ENCODE results near the gene CTNNA2.

CTNNA2 gene

DNA sequence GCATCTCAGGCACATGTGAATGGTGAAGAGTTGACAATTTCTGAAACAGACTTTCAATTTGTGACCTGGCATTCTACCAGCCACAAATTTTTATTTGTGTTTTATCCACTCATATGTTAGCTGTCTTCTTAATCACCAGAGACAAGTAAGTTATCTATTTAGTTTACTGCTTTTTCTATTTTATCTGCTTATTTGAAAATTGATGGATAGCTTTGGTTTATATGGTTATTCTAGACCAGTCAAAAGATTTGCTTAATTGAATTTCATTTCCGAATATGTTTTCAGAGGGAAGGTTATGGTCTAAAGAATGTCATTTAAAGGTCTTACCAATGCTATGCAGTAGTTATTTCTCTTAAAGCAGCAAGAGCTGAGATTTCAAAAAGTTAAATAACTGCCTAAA is 835.2 kb downstream of the CTNNA2 start:
- no peaks in the 10 kb centered on the region for H3K27me3 ChIP-seq (ENCODE audit: control insufficient read depth, insufficient read depth, low read length)
- no peak overlapping the region for H3K4me3 ChIP-seq (ENCODE audit: low read length)
- no peak overlapping the region for H3K9ac ChIP-seq (ENCODE audit: low read length)
- H3K4me1 ChIP-seq (ENCODE audit: control insufficient read depth, insufficient read depth, low read length): no peaks in the 10 kb centered on the region
- H3K36me3 ChIP-seq (ENCODE audit: control insufficient read depth, insufficient read depth, low read length): no peaks in the 10 kb centered on the region
- no peak overlapping the region for H3K27ac ChIP-seq (ENCODE audit: low read depth, low read length)

DNA sequence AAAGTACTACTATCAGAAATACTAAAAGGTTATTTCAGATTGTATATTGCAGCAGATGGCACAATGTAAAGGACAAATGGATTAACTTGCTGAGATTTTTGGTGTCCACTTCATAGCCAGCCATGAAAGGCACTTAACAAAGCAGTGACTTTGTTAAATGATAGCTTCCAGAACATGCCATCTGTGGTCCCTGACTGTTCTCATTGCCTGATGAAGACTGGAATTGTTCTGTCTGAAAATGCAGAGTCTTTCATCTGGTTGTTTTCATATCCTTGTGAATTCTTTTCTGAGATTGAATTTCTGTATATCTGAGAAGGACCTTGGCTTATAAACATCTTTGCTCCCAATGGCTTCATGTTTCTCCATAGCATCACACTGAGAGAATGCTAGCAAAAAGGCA is 836.1 kb downstream of the CTNNA2 start:
- Histone ChIP-seq H3K4me1 (ENCODE audit: control insufficient read depth, insufficient read depth, low read length) (no peaks in the 10 kb centered on the region), H3K27me3 (ENCODE audit: control insufficient read depth, insufficient read depth, low read length) (no peaks in the 10 kb centered on the region), H3K4me3 (ENCODE audit: low read length) (no peak overlapping the region)

GRCh38 chr2:80351231-80351630 is 838.4 kb downstream of the CTNNA2 start:
- Histone ChIP-seq H3K36me3 (ENCODE audit: control insufficient read depth, insufficient read depth, low read length) (no peaks in the 10 kb centered on the region), H3K4me3 (ENCODE audit: low read length) (no peak overlapping the region), H3K27ac (ENCODE audit: low read depth, low read length) (no peak overlapping the region), H3K9ac (ENCODE audit: low read length) (no peak overlapping the region), H3K27me3 (ENCODE audit: control insufficient read depth, insufficient read depth, low read length) (no peaks in the 10 kb centered on the region), H3K4me1 (ENCODE audit: control insufficient read depth, insufficient read depth, low read length) (no peaks in the 10 kb centered on the region)

More for the DNA sequence above, 836.1 kb downstream of the CTNNA2 start:
- H3K36me3 ChIP-seq (ENCODE audit: control insufficient read depth, insufficient read depth, low read length): no peaks in the 10 kb centered on the region
- H3K9ac ChIP-seq (ENCODE audit: low read length): no peak overlapping the region
- no peak overlapping the region for H3K27ac ChIP-seq (ENCODE audit: low read depth, low read length)

DNA sequence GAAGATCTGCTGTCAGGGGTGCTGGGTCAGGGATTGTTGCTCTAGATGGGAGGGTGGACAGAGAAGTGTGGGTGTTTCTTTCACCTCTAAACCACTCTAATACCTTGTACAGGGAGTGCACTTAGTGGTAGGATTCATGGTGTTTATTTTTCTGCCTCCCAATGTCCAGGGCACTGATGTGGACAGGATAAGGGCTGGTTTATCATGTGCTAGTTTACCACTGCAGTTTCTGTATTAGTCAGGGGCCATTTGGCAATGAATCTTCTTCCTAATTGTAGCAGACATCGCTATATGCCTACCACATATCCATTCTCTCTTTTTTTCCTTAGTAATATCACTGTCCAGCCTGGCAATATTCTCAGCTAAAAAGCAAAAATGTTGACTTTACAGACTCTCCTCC is 842.0 kb downstream of the CTNNA2 start:
- Histone ChIP-seq H3K9ac (ENCODE audit: low read length) (no peak overlapping the region), H3K36me3 (ENCODE audit: control insufficient read depth, insufficient read depth, low read length) (no peaks in the 10 kb centered on the region), H3K4me3 (ENCODE audit: low read length) (no peak overlapping the region), H3K27me3 (ENCODE audit: control insufficient read depth, insufficient read depth, low read length) (no peaks in the 10 kb centered on the region), H3K4me1 (ENCODE audit: control insufficient read depth, insufficient read depth, low read length) (no peaks in the 10 kb centered on the region), H3K27ac (ENCODE audit: low read depth, low read length) (no peak overlapping the region)

DNA sequence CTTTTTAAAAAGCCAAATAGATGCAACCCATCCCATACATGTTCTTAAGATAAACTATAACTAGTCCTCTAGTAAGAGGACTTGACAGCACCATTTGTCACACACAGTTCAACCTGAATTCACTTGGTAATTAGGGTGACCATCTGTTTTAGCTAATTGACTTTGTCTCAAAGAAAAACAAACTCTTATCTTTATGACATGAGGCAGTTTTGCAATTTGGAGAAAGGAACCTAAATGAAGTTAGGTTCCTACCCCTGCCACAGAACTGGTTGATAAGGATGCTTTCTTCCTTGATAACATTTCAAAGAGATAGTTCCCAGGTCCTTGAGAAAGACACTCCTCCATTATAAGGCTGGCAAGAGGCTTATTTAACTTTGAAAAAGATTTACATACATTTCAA is 849.1 kb downstream of the CTNNA2 start:
- no peak overlapping the region for H3K9ac ChIP-seq (ENCODE audit: low read length)
- H3K4me3 ChIP-seq (ENCODE audit: low read length): no peak overlapping the region
- H3K36me3 ChIP-seq (ENCODE audit: control insufficient read depth, insufficient read depth, low read length): no peaks in the 10 kb centered on the region
- no peaks in the 10 kb centered on the region for H3K27me3 ChIP-seq (ENCODE audit: control insufficient read depth, insufficient read depth, low read length)
- no peaks in the 10 kb centered on the region for H3K4me1 ChIP-seq (ENCODE audit: control insufficient read depth, insufficient read depth, low read length)
- H3K27ac ChIP-seq (ENCODE audit: low read depth, low read length): no peak overlapping the region

DNA sequence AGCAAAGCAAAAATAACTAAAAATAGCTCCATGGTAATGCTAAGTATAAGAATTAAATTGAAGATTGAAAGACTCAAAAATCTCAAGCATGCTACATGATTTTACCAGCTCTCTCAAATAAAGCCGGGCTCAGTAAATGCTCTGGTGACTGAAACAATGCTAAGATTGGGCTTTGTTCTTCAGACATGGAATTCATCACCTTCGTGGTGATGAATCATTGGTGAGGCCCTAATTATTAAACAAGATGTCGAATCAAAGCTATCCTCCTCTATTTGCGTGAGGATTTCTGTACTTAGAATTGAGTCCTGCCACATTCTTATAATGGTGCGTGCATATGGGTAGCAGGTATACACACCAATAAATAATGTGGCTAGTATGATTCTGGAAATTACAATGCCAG is 850.5 kb downstream of the CTNNA2 start:
- Histone ChIP-seq H3K4me1 (ENCODE audit: control insufficient read depth, insufficient read depth, low read length) (no peaks in the 10 kb centered on the region), H3K36me3 (ENCODE audit: control insufficient read depth, insufficient read depth, low read length) (no peaks in the 10 kb centered on the region), H3K9ac (ENCODE audit: low read length) (no peak overlapping the region), H3K27me3 (ENCODE audit: control insufficient read depth, insufficient read depth, low read length) (no peaks in the 10 kb centered on the region), H3K4me3 (ENCODE audit: low read length) (no peak overlapping the region), H3K27ac (ENCODE audit: low read depth, low read length) (no peak overlapping the region)

DNA sequence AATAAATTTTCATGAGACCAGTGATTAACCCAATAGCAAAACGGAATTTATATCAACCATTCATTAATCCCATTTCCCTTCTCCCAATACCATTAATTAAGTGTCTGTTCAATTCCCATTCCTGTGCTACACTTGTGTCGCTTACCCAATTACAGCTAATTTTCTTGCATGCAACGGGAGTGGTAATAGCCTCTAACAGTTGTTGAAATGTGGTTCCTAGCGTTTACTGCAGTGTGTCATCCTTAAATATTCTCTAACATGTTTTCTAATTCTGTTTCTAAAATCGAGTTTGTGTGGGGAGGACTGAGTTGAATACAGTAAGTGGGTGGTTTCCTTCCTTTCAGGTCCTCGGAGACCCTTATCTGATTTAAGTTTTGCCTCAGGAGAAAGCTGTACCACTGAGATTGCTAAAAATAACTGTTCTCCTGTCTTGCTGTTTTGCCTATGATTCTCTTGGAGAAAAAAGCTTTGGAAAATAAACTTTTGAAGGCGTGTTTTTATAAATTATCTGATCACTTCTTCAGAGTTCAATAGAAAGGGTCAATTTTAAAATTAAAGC is 851.0 kb downstream of the CTNNA2 start:
- Histone ChIP-seq H3K27ac (ENCODE audit: low read depth, low read length) (no peak overlapping the region), H3K4me3 (ENCODE audit: low read length) (no peak overlapping the region), H3K27me3 (ENCODE audit: control insufficient read depth, insufficient read depth, low read length) (no peaks in the 10 kb centered on the region), H3K36me3 (ENCODE audit: control insufficient read depth, insufficient read depth, low read length) (no peaks in the 10 kb centered on the region), H3K9ac (ENCODE audit: low read length) (no peak overlapping the region), H3K4me1 (ENCODE audit: control insufficient read depth, insufficient read depth, low read length) (no peaks in the 10 kb centered on the region)

DNA sequence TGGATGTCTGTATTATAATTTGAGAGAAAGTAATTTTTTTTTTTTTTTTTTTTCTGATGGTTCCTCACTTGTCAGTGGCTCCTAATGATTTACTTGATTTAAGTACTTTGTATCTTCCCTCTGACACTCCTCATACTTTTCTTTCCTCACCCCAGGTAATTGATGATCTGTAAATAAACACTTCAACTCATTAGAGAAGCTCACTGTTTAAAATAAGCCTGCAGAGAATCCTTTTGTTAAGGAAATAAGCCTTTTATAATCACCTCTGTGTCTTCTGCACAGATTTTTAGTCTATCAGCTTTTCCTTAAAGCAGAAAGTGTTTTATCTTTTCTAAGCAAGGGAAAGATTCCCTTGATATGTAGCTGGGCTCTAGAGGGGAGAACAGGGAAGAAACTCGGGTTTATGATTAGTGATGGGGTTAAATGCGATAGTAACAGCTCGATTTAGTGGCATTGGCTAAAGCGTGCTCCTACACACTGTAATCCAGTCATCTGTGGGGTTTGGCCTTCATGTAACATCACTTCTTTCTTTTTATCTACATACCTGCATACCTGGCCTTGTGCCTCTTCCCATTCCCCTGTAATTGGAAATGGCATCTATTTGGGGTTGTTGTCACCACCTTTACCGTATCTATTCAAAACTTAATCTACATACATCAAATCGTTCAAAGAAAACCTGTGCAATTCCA is 851.8 kb downstream of the CTNNA2 start:
- Histone ChIP-seq H3K27ac (ENCODE audit: low read depth, low read length) (no peak overlapping the region), H3K27me3 (ENCODE audit: control insufficient read depth, insufficient read depth, low read length) (no peaks in the 10 kb centered on the region), H3K4me3 (ENCODE audit: low read length) (no peak overlapping the region), H3K9ac (ENCODE audit: low read length) (no peak overlapping the region), H3K36me3 (ENCODE audit: control insufficient read depth, insufficient read depth, low read length) (no peaks in the 10 kb centered on the region), H3K4me1 (ENCODE audit: control insufficient read depth, insufficient read depth, low read length) (no peaks in the 10 kb centered on the region)

DNA sequence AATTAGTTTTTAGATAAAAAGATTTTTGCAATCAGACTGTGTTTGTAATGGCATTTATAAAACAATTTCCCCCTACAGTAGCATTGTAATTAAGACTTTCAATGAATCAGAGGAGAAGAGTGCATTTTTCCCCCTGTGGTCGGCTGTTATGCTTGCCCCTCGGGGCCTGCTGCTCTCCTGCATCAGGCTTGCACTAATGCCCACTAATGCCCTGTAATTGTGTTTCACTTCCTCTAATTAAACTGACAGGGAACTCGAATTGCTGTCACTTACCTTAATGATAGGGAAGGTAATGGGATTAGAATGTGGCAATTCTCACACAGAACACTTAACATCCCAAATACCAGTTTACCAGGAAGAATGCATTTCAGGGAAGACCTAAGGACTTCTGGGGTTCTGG is 852.9 kb downstream of the CTNNA2 start:
- no peaks in the 10 kb centered on the region for H3K36me3 ChIP-seq (ENCODE audit: control insufficient read depth, insufficient read depth, low read length)
- no peaks in the 10 kb centered on the region for H3K27me3 ChIP-seq (ENCODE audit: control insufficient read depth, insufficient read depth, low read length)
- no peak overlapping the region for H3K4me3 ChIP-seq (ENCODE audit: low read length)
- H3K9ac ChIP-seq (ENCODE audit: low read length): no peak overlapping the region
- no peaks in the 10 kb centered on the region for H3K4me1 ChIP-seq (ENCODE audit: control insufficient read depth, insufficient read depth, low read length)
- H3K27ac ChIP-seq (ENCODE audit: low read depth, low read length): no peak overlapping the region

DNA sequence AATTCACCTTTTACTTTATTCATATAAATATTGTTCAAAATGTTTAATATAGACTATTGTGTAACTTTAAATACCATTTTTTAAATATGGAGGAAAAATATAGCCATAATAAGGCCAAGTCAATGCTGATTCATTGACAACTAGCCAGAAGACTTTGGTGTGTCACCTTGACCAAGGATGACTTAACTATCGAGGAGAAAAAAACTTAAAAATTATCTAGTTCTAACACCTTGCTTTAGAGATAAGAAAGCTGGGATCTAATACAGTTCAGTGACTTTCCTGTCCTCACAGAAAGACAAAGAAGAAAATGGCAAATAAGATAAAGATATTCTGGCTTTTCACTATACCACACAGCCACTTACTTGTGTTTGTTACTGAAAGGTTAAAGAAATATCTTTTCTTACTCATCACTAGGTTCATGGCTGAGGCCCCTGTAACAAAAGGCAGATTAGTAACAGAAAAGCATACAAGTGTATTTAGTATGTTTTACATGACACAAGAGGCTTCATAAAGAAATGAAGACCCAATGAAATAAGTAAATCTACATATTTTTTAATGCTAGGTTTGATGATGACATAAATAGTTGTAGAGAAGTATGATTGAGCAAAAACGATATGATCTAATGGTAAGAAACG is 857.6 kb downstream of the CTNNA2 start:
- Histone ChIP-seq H3K27me3 (ENCODE audit: control insufficient read depth, insufficient read depth, low read length) (no peaks in the 10 kb centered on the region), H3K27ac (ENCODE audit: low read depth, low read length) (no peak overlapping the region), H3K4me3 (ENCODE audit: low read length) (no peak overlapping the region), H3K36me3 (ENCODE audit: control insufficient read depth, insufficient read depth, low read length) (no peaks in the 10 kb centered on the region), H3K4me1 (ENCODE audit: control insufficient read depth, insufficient read depth, low read length) (no peaks in the 10 kb centered on the region), H3K9ac (ENCODE audit: low read length) (no peak overlapping the region)

GRCh38 chr2:80374105-80374504 is 861.3 kb downstream of the CTNNA2 start:
- H3K9ac ChIP-seq (ENCODE audit: low read length): no peak overlapping the region
- no peaks in the 10 kb centered on the region for H3K36me3 ChIP-seq (ENCODE audit: control insufficient read depth, insufficient read depth, low read length)

GRCh38 chr2:80377071-80377470 is 864.2 kb downstream of the CTNNA2 start:
- no peaks in the 10 kb centered on the region for H3K4me1 ChIP-seq (ENCODE audit: control insufficient read depth, insufficient read depth, low read length)
- H3K4me3 ChIP-seq (ENCODE audit: low read length): no peak overlapping the region
- no peaks in the 10 kb centered on the region for H3K27me3 ChIP-seq (ENCODE audit: control insufficient read depth, insufficient read depth, low read length)
- H3K27ac ChIP-seq (ENCODE audit: low read depth, low read length): no peak overlapping the region
- no peaks in the 10 kb centered on the region for H3K36me3 ChIP-seq (ENCODE audit: control insufficient read depth, insufficient read depth, low read length)
- no peak overlapping the region for H3K9ac ChIP-seq (ENCODE audit: low read length)

More at GRCh38 chr2:80374105-80374504, 861.3 kb downstream of the CTNNA2 start:
- Histone ChIP-seq H3K4me3 (ENCODE audit: low read length) (no peak overlapping the region), H3K27ac (ENCODE audit: low read depth, low read length) (no peak overlapping the region), H3K4me1 (ENCODE audit: control insufficient read depth, insufficient read depth, low read length) (no peaks in the 10 kb centered on the region), H3K27me3 (ENCODE audit: control insufficient read depth, insufficient read depth, low read length) (no peaks in the 10 kb centered on the region)

- H3K4me3 ChIP-seq (ENCODE audit: low read length): no peak overlapping the region
- H3K4me1 ChIP-seq (ENCODE audit: control insufficient read depth, insufficient read depth, low read length): no peaks in the 10 kb centered on the region
- no peaks in the 10 kb centered on the region for H3K27me3 ChIP-seq (ENCODE audit: control insufficient read depth, insufficient read depth, low read length)
- H3K9ac ChIP-seq (ENCODE audit: low read length): no peak overlapping the region
- H3K27ac ChIP-seq (ENCODE audit: low read depth, low read length): no peak overlapping the region
- no peaks in the 10 kb centered on the region for H3K36me3 ChIP-seq (ENCODE audit: control insufficient read depth, insufficient read depth, low read length)
These were observed 867.9 kb downstream of the CTNNA2 start for GRCh38 chr2:80380736-80381135.

Measured in rectal smooth muscle tissue (tissue), 1 donor.